Upper lobe of left lung (tissue), 6 donors: Measurements from ENCODE around the gene RAET1L. TPM values are rescaled to one million over a fixed set of nuclear protein-coding genes. Genes with fewer than 3 reads are reported as not detected.

Experiments used
- ATAC-seq, 2 donors: fragments of 200-7000 bp; cut with Tn5 transposase; one replicate each; pipeline ENCODE4 v1.9.1; 2022; ENCODE audit warnings: mild to moderate bottlenecking in 2 of 2, moderate library complexity in 2 of 2; ENCODE audit not compliant: low FRiP score in 2 of 2
- DNase-seq, 2 donors: peaks; one replicate each; pipeline ENCODE4 v3.0.0-alpha.2; 2019 to 2020
- H3K27ac ChIP-seq, 4 donors: fragments of 200-600 bp; sonication (generic); one replicate each; pipeline ENCODE4 v1.5.1; 2016 to 2019
- H3K27me3 ChIP-seq, 4 donors: fragments of 200-600 bp; sonication (generic); one replicate each; pipeline ENCODE4 v1.5.1; 2017 to 2019
- H3K36me3 ChIP-seq, 4 donors: fragments of 200-600 bp; sonication (generic); one replicate each; pipeline ENCODE4 v1.5.1; 2016 to 2019
- H3K4me1 ChIP-seq, 4 donors: fragments of 200-600 bp; sonication (generic); one replicate each; pipeline ENCODE4 v1.5.1; 2018 to 2019
- H3K4me3 ChIP-seq, 4 donors: fragments of 200-600 bp; sonication (generic); one replicate each; pipeline ENCODE4 v1.5.1; 2017 to 2019; ENCODE audit warnings: mild to moderate bottlenecking in 2 of 4, moderate library complexity in 1 of 4
- H3K9me3 ChIP-seq, 4 donors: fragments of 200-600 bp; sonication (generic); one replicate each; pipeline ENCODE4 v1.5.1; 2018 to 2019
- CTCF ChIP-seq, 6 experiments: fragments of 450-650 bp in 4 of 6; fragments of 200-600 bp in 2 of 6; sonication (generic) in 2 of 6; IDR thresholded peaks; one replicate each; pipeline ENCODE4 v1.5.1; 2016 to 2019; ENCODE audit warnings: antibody characterized with exemption in 6 of 6
- EP300 ChIP-seq, 4 donors: sonication (generic); formaldehyde crosslinking; IDR thresholded peaks; one replicate each; pipeline ENCODE4 v1.5.1; 2017; ENCODE audit warnings: antibody characterized with exemption in 4 of 4, control low read depth in 2 of 4
- POLR2A ChIP-seq, 4 donors: fragments of 450-650 bp; IDR thresholded peaks; one replicate each; pipeline ENCODE4 v1.5.1; 2016 to 2017; ENCODE audit warnings: antibody characterized with exemption in 4 of 4, mild to moderate bottlenecking in 2 of 4
- POLR2AphosphoS5 ChIP-seq, 2 donors: sonication (generic); formaldehyde crosslinking; IDR thresholded peaks; one replicate each; pipeline ENCODE4 v1.5.1; 2017; ENCODE audit warnings: antibody characterized with exemption in 2 of 2
- WGBS, 2 donors: methylation state at CpG; one replicate each; pipeline ENCODE4 v1.1.5; 2017 to 2018; 5-methylcytosine and 5-hydroxymethylcytosine counted together
- total RNA-seq, 6 donors: library from RNA; depleted of rRNA in 4 of 6; stranded (reverse); fragments of >200 nt in 4 of 6; gene quantifications; one replicate each; pipeline versions ENCODE4 v1.1.0 to v1.2.1, GENCODE V29; 2016 to 2021
- donor health status: DM: no; HTN: no; CAD: no; lungs with moderate emphysema.
- donor health status: DM: no; HTN: yes; CAD: no; lungs with severe emphysema.

RAET1L gene
- total RNA-seq, 6 donors from 2014 or later, result not detected

GRCh38 chr6:150069706-150070105 lies 44.4 kb upstream of the RAET1L start:
- H3K27ac ChIP-seq, result no peak overlapping the region
- H3K4me3 ChIP-seq, result peak overlapping the region in 3 of 4 donors; percentile 59 to 83 (median 72)
- ATAC-seq (no peak), DNase-seq (no peak)
- TF ChIP-seq CTCF (IDR thresholded peaks at IDR 0.05) (no peak), POLR2AphosphoS5 (IDR thresholded peaks at IDR 0.05) (no peak), POLR2A (IDR thresholded peaks at IDR 0.05) (no peak), EP300 (IDR thresholded peaks at IDR 0.05) (no peak)
- no peaks in the 10 kb centered on the region for H3K36me3 ChIP-seq
- H3K9me3 ChIP-seq, result no peaks in the 10 kb centered on the region
- peaks cover 10 to 34% (median 16%) of the 10 kb centered on the region in 4 donors for H3K4me1 ChIP-seq
- 61 to 64% methylated on average over 8 to 10 of the region's 11 CpGs for WGBS, 2 donors
- no peaks in the 10 kb centered on the region for H3K27me3 ChIP-seq

- H3K36me3 ChIP-seq, result no peaks in the 10 kb centered on the region
- H3K27ac ChIP-seq, result peak within 1 kb of the TSS; percentile 65 to 81 (median 76)
- no peaks in the 10 kb centered on the region for H3K27me3 ChIP-seq
- H3K4me1 ChIP-seq, result peaks cover 10 to 34% (median 16%) of the 10 kb centered on the region in 4 donors
- peak within 1 kb of the TSS; percentile 48 to 83 (median 66) for H3K4me3 ChIP-seq
- ATAC-seq (peak; percentile 92 to 96), DNase-seq (peak; percentile 91 to 96)
- no peaks in the 10 kb centered on the region for H3K9me3 ChIP-seq
- TF ChIP-seq POLR2A (IDR thresholded peaks at IDR 0.05), result peak in 1 of 4 donors; percentile 72
- TF ChIP-seq POLR2AphosphoS5 (IDR thresholded peaks at IDR 0.05), result peak in 1 of 2 donors; percentile 86
- TF ChIP-seq EP300 (IDR thresholded peaks at IDR 0.05), result no peak
- peak; percentile 32 to 72 (median 58) for TF ChIP-seq CTCF (IDR thresholded peaks at IDR 0.05)
- WGBS, 2 donors, result 5% methylated on average over 33 to 51 of the region's 72 CpGs
Measured at GRCh38 chr6:150068720-150069648, 43.7 kb upstream of the RAET1L start, which contains the start of gene ULBP3. Gene ULBP3 (minus strand): TSS chr6:150069121. CDS start chr6:150069066, 55 bp downstream.

- no peak for TF ChIP-seq EP300 (IDR thresholded peaks at IDR 0.05)
- no peak for TF ChIP-seq POLR2A (IDR thresholded peaks at IDR 0.05)
- no peak for TF ChIP-seq CTCF (IDR thresholded peaks at IDR 0.05)
- no peak for TF ChIP-seq POLR2AphosphoS5 (IDR thresholded peaks at IDR 0.05)
Measured at GRCh38 chr6:150068151-150068550, 42.8 kb upstream of the RAET1L start.

GRCh38 chr6:150065083-150065482 lies 39.8 kb upstream of the RAET1L start:
- Histone ChIP-seq H3K9me3 (no peaks in the 10 kb centered on the region), H3K4me1 (peaks cover 10 to 18% (median 14%) of the 10 kb centered on the region in 4 donors), H3K4me3 (no peak overlapping the region), H3K27ac (no peak overlapping the region), H3K36me3 (no peaks in the 10 kb centered on the region), H3K27me3 (no peaks in the 10 kb centered on the region)
- ATAC-seq, result no peak
- DNase-seq, result no peak
- 93% methylated on average over 2 of the region's 2 CpGs for WGBS, 2 donors
- TF ChIP-seq EP300 (IDR thresholded peaks at IDR 0.05) (no peak), CTCF (IDR thresholded peaks at IDR 0.05) (no peak), POLR2AphosphoS5 (IDR thresholded peaks at IDR 0.05) (no peak), POLR2A (IDR thresholded peaks at IDR 0.05) (no peak)

More at GRCh38 chr6:150068151-150068550, 42.8 kb upstream of the RAET1L start:
- Histone ChIP-seq H3K36me3 (no peaks in the 10 kb centered on the region), H3K27me3 (no peaks in the 10 kb centered on the region), H3K9me3 (no peaks in the 10 kb centered on the region), H3K4me3 (peak overlapping the region in 3 of 4 donors; percentile 59 to 83 (median 72)), H3K4me1 (peaks cover 10 to 34% (median 16%) of the 10 kb centered on the region in 4 donors), H3K27ac (peak overlapping the region in 1 of 4 donors; percentile 78)
- WGBS, 2 donors, result 52% methylated on average over 4 of the region's 4 CpGs
- no peak for DNase-seq
- ATAC-seq, result no peak
